Stimulated activated naive B cell treated with anti-CD40 and anti-IgM and Interleukin-4, amounts not matched to agents 10 μg/mL and 1 μg/mL and 100 μg/mL, for 72 hours (primary cell): ENCODE data around the gene MYO5C.

Experiments used
- ATAC-seq, 2 donors: fragments of 150-1000 bp; cut with Tn5 transposase; replicated peaks; 2 replicates each; pipeline ENCODE4 v1.10.0; 2021; ENCODE audit warnings: moderate library complexity in 1 of 2
- DNase-seq: peaks from one replicate; pipeline ENCODE4 v3.0.0; 2021
- H3K27ac Mint-ChIP-seq: one replicate; pipeline ENCODE4 v1.8.0; 2022; ENCODE audit warnings: mild to moderate bottlenecking, mixed read lengths
- H3K27me3 Mint-ChIP-seq, 2 donors: one replicate each; pipeline ENCODE4 v1.8.0; 2022; ENCODE audit warnings: mixed read lengths in 2 of 2
- H3K36me3 Mint-ChIP-seq, 2 donors: one replicate each; pipeline ENCODE4 v1.8.0; 2022; ENCODE audit warnings: mixed read lengths in 2 of 2, mild to moderate bottlenecking in 1 of 2
- H3K4me1 Mint-ChIP-seq, 2 donors: one replicate each; pipeline ENCODE4 v1.8.0; 2022; ENCODE audit warnings: mixed read lengths in 2 of 2, mild to moderate bottlenecking in 1 of 2
- H3K4me3 Mint-ChIP-seq, 2 donors: one replicate each; pipeline ENCODE4 v1.8.0; 2022; ENCODE audit warnings: mild to moderate bottlenecking in 2 of 2, mixed read lengths in 2 of 2, moderate library complexity in 1 of 2
- H3K9me3 Mint-ChIP-seq, 2 donors: one replicate each; pipeline ENCODE4 v1.8.0; 2022; ENCODE audit warnings: mixed read lengths in 2 of 2, mild to moderate bottlenecking in 1 of 2

MYO5C gene

DNA sequence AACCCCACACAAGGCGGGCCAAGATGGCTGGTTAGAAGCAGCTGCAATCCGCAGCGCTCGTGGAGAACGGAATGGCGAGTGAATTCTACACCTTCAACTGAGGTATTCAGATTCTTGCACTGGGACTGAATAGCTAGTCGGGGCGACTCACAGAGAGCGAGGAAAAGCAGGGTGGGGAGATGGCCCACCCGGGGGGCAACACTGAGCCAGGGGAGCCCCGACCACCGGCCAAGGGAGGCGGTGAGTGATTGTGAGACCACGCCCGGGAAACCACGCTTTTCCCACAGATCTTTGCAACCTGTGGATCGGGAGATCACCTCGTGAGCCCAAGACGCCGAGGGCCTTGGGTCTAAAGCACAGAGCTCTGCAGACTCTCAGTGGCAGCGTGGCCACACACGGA lies 132.7 kb downstream of the MYO5C start:
- peaks cover 32 to 41% of the 10 kb centered on the region in 2 donors for H3K4me1 Mint-ChIP-seq
- H3K4me3 Mint-ChIP-seq: no peak overlapping the region
- H3K36me3 Mint-ChIP-seq: peaks cover 25 to 31% of the 10 kb centered on the region in 2 donors
- no peaks in the 10 kb centered on the region for H3K9me3 Mint-ChIP-seq
- H3K27me3 Mint-ChIP-seq: no peaks in the 10 kb centered on the region
- DNase-seq (no peak), ATAC-seq (no peak)
- no peak overlapping the region for H3K27ac Mint-ChIP-seq

DNA sequence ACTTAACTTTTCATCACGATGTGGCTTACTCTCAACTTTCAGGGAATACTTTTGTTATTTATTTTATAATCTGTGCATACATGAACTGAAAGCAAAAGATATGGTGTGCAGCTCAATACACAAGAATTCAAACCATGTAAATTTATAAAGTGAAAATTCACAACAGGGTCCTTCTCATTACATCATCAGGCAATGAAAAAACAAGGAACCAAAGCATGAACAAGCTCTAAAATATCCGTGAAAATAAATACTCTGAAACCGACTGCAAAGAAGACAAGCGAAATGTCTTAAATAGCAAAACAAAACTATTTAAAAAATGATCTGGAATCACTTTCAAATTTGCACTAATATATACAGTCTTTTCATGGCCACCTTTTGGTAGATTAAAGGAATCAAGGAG lies 133.3 kb downstream of the MYO5C start:
- H3K4me1 Mint-ChIP-seq: peaks cover 31 to 37% of the 10 kb centered on the region in 2 donors
- H3K36me3 Mint-ChIP-seq: peaks cover 25 to 31% of the 10 kb centered on the region in 2 donors
- no peak overlapping the region for H3K4me3 Mint-ChIP-seq

DNA sequence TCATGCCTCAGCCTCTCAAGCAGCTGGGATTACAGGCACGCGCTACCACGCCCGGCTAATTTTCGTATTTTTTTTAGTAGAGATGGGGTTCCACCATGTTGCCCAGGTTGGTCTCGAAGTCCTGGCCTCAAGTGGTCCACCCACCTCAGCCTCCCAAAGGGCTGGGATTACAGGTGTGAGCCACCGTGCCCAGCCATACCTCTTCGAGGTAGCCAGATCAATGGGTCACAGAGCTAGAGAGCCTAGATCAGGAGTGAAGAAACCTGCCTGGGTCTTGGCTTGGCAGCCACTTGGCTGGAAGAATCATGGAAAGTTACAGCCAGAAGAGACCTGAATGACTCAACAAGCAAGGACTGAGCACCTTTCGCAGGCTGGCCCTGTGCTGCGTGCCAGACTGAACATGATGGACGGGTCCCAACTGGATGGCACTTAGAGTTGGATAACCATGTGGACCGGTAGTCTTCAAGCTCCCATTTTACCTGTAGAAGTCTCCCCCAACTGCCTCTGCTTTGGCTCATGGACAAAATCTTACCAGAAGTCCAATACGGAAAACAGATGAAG lies 134.1 kb downstream of the MYO5C start:
- ATAC-seq: no peak
- Mint-ChIP-seq H3K4me3 (no peak overlapping the region), H3K27ac (no peak overlapping the region), H3K9me3 (no peaks in the 10 kb centered on the region), H3K36me3 (peaks cover 25 to 31% of the 10 kb centered on the region in 2 donors), H3K27me3 (no peaks in the 10 kb centered on the region), H3K4me1 (peaks cover 26 to 29% of the 10 kb centered on the region in 2 donors)
- no peak for DNase-seq

More for the DNA sequence above, 133.3 kb downstream of the MYO5C start:
- H3K9me3 Mint-ChIP-seq: no peaks in the 10 kb centered on the region
- H3K27ac Mint-ChIP-seq: no peak overlapping the region
- DNase-seq: no peak
- ATAC-seq: no peak
- H3K27me3 Mint-ChIP-seq: no peaks in the 10 kb centered on the region

DNA sequence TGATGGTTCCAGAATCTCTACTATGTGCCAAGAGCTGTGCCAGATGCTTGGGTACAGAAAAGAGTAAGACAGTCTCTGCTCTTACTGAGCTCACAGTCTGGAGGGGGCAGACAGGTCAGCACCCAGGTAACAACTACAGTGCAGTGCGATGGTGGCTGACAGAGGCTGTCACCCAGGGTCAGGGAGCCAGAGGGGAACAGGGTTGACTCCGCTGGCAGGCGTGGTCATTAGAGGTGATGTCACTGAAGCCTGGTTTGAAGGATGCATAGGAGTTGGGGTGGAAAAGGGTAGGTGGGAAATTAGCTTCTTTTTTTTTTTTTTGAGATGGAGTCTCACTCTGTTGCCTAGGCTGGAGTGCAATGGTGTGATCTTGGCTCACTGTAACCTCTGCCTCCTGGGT lies 136.0 kb downstream of the MYO5C start:
- H3K4me1 Mint-ChIP-seq: peaks cover 11 to 14% of the 10 kb centered on the region in 2 donors
- no peak overlapping the region for H3K27ac Mint-ChIP-seq
- H3K4me3 Mint-ChIP-seq: no peak overlapping the region
- no peak for ATAC-seq
- H3K36me3 Mint-ChIP-seq: peaks cover 25 to 31% of the 10 kb centered on the region in 2 donors
- DNase-seq: no peak
- no peaks in the 10 kb centered on the region for H3K27me3 Mint-ChIP-seq
- no peaks in the 10 kb centered on the region for H3K9me3 Mint-ChIP-seq

DNA sequence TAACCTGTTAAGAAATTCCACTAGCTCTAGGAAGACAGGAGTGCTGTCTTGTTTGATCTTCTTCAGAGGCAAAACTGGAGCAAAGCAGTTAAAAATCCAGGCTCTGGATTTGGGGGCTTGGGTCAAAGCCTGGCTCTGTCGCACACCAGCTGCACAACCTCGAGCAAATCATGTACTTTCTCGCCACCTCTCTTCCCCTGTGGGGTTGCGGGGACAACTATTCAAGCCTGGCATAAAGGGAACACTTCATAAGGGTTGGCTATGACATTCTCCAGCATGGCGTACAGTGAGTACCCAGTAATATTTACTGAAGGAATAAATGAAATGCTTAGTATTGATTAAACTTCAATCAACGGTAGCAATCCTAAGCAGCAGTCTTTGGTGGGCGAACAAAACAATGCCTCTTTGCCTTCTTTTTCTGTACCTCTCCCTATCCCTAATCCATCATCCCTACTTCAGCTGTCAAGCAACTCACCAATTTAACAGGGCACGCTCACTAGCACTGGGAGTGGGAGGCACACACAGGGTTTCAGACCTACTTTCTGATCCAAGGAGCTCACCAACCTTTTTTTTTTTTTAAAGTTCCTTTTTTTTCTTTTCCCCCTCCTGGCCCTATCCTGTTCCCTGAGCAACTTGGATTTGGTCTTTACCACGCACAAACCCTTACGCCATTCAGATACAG lies 137.4 kb downstream of the MYO5C start:
- no peak for DNase-seq
- ATAC-seq: no peak
- Mint-ChIP-seq H3K4me1 (peaks cover 1 to 12% of the 10 kb centered on the region in 2 donors), H3K36me3 (peaks cover 28 to 34% of the 10 kb centered on the region in 2 donors), H3K9me3 (no peaks in the 10 kb centered on the region), H3K4me3 (no peak overlapping the region), H3K27me3 (no peaks in the 10 kb centered on the region), H3K27ac (no peak overlapping the region)

DNA sequence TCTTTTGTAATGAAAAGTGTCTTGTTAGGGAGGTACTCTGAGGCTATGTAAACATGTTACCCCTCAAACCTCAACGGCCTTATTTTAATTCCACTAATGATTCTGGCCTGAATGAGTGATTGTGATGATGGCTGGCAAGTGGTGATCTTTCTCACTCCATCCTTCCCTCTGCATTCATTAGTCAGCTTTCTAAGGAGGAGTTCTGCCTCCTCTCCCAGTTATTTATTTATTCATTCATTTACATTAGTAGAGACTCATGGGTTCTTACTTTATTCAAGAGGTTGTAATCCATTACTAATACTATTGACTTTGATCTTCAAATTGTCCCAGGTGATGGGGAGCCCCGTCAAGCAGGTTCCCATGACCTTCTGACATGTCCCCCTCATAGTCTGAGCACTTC lies 139.7 kb downstream of the MYO5C start:
- no peak overlapping the region for H3K27ac Mint-ChIP-seq

DNA sequence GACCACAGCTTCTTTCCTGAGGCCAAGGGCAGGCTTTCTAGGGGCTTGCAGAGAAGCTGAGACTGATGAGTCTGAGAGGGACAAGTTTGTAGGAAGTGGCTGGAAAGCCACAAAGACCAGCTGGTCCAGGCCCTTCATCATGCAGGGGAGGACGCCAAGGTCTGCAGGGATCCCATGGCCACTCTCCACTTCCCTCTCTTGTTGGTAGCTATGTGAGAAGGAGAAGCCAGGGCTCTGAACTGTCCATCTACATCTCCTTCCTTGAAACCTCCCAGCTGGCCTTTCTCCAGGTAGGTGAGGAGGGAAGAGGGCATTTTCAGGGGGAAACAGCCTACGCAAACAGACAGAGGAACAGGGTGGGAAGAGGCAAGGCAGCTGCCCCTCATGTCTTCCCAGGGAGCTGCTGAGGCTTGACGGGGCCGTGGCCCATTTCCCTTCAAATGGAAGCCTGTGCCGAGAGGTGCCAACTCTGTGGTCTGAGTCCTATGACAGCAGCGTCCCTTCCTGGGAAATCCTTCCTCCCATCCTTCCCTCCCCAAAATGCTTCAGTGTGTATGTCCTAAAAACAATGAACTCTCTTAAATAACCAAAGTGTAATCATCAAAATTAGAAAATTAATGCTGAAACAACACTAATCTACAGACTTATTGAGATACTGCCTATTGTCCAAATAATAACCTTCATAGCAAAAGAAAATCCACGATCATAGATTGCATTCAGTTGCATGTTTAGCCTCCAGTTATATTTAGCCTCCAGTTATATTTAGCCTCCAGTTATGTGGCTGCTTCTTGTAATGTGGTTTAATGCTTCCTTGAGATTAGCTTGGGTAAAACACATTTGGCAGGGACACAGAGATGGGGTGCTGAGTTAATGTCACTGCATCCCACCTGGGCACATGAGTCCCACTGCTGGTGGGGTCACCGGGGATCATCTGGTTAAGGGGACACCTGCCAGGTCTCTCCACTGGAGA lies 140.4 kb downstream of the MYO5C start:
- H3K27me3 Mint-ChIP-seq: no peaks in the 10 kb centered on the region
- peaks cover 6 to 17% of the 10 kb centered on the region in 2 donors for H3K4me1 Mint-ChIP-seq
- no peak overlapping the region for H3K4me3 Mint-ChIP-seq
- peaks cover 26 to 43% of the 10 kb centered on the region in 2 donors for H3K36me3 Mint-ChIP-seq
- DNase-seq (no peak), ATAC-seq (no peak)
- H3K9me3 Mint-ChIP-seq: no peaks in the 10 kb centered on the region
- H3K27ac Mint-ChIP-seq: peak overlapping the region; percentile 59

More for the DNA sequence above, 139.7 kb downstream of the MYO5C start:
- Mint-ChIP-seq H3K4me1 (peaks cover 6 to 15% of the 10 kb centered on the region in 2 donors), H3K36me3 (peaks cover 22 to 38% of the 10 kb centered on the region in 2 donors), H3K4me3 (no peak overlapping the region), H3K27me3 (no peaks in the 10 kb centered on the region), H3K9me3 (no peaks in the 10 kb centered on the region)
- ATAC-seq (no peak), DNase-seq (no peak)

DNA sequence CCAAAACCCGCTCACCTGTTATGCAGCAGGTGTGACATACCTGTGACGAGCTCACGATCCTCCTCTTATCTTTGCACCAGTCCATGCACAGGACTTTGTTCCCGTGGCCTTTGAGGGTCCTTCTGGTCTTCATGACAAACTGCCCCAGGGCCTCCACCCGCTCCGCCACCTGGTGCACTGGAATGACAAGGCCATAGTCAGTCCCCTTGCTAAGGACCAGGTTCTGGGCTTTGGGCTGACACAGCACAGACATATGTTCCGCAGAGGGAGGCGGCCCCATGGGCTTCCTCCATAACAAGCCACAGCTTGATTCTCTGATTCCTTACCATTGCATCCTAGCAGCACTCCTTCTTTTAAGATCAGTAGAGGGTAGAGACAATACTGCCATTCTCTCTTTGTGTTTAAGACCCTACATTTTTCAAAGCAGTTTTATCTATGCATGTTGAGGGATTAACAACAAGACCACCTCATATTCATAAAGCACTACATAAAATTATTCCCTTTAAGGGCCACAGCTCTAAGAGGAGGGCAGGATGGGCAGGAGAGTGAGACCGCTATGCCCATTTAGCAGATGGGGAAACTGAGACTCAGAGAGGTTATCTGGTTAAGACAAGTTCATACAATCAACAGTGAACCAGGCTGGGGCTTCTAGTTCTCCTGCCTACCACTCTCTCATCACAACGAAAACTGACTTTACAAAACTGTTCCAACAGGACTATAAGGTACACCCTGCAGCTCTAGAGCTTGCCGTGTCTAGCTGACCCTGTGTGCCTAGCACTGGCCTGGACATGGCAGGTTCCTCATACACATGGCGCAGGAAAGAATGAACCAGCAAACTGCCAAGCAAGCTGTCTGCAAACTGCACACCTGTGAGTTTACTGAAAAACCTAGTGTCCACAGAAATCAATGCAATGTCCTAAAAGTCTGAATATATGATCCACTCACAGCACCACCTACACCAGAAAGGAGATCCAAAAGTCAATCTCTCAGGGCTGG lies 141.4 kb downstream of the MYO5C start:
- Mint-ChIP-seq H3K27ac (peak overlapping the region; percentile 14), H3K9me3 (no peaks in the 10 kb centered on the region), H3K4me1 (peaks cover 6 to 14% of the 10 kb centered on the region in 2 donors), H3K27me3 (no peaks in the 10 kb centered on the region), H3K4me3 (no peak overlapping the region), H3K36me3 (peaks cover 28 to 46% of the 10 kb centered on the region in 2 donors)
- DNase-seq (no peak), ATAC-seq (no peak)

DNA sequence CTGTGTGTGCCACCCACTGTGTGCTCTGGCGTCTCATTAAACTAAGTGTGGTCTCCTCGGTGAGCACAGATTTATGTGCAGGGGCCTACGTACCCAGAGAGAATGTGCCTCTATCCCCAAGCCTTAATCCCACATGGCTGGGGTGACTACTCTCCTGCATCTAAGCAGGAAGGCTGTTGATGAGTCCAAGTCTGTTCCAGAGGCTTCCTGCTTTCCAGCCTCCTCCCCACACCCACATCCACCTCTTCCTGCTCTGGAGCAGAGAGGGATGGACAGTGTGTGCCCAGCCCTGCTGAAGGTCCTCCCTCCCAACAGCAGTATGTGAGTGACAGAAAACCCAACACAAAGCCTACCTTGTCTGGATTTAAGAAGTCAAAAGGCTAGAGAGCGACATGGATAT lies 144.3 kb downstream of the MYO5C start:
- Mint-ChIP-seq H3K9me3 (no peaks in the 10 kb centered on the region), H3K4me1 (peaks cover 6 to 10% of the 10 kb centered on the region in 2 donors)
- no peak for DNase-seq

DNA sequence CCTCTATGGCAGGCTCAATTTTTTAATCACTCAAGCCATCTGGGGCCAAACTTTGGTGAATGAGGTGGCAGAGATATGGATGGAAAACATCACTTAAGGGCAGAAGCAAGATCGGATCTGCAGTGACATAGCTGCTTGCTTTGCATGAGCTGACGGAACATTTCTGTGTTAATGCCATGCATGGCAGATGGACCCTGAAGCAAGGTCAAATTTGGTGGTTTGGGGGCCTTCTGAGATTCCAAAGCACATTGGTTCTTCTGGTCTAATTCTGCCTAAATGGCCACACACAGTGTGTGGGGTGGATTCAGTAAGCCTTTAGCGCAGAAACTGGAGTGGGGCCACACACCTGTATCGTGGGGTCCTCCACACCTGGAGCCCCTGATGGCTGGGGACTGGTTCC lies 144.7 kb downstream of the MYO5C start:
- Mint-ChIP-seq H3K9me3 (no peaks in the 10 kb centered on the region), H3K27me3 (no peaks in the 10 kb centered on the region), H3K4me1 (peaks cover 6 to 9% of the 10 kb centered on the region in 2 donors), H3K36me3 (peaks cover 34 to 50% of the 10 kb centered on the region in 2 donors), H3K4me3 (no peak overlapping the region), H3K27ac (peak overlapping the region; percentile 88)
- ATAC-seq (peak; percentile 52 to 68), DNase-seq (no peak)

More for the DNA sequence above, 144.3 kb downstream of the MYO5C start:
- Mint-ChIP-seq H3K27ac (peak overlapping the region; percentile 37), H3K27me3 (no peaks in the 10 kb centered on the region), H3K4me3 (no peak overlapping the region), H3K36me3 (peaks cover 33 to 47% of the 10 kb centered on the region in 2 donors)
- no peak for ATAC-seq

DNA sequence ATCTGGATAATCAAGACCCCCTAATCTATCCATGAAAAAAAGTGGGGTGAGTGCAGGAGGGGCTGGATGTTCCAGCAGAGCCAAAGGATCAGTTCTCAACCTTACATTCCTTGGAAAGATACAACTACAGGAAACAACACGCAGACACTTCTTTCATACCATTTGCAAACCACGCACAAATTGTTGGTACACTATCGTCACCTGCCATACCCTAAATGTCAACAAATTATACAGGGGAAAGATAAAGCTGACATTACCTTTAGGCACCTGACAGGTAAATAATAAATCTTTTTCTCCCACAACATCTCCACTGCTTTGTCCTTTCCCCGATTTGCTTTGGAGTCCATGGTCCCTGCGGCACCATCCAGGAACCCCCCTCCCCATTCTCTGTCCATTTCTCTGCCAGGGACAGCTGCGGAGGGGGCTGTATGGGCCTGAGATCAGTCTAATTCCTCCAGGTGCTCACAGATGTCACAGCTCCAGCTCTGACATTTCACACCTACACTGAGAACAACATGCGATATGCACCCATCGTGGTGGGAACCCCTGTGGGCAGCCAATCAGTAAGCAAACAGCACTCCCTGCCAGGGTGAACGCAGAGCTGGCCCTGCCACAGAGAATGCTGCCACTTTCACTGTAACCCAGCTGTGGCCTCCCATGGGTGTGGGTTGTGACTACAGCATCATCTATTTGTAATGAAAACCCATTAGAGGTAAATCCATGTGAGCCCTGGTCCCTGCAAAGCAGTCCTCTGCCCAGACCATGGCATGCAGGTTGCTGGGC lies 145.4 kb downstream of the MYO5C start:
- no peaks in the 10 kb centered on the region for H3K9me3 Mint-ChIP-seq
- DNase-seq (no peak), ATAC-seq (peak; percentile 33 to 66)
- peaks cover 38 to 54% of the 10 kb centered on the region in 2 donors for H3K36me3 Mint-ChIP-seq
- H3K4me3 Mint-ChIP-seq: no peak overlapping the region
- peaks cover 6% of the 10 kb centered on the region in 2 donors for H3K4me1 Mint-ChIP-seq
- H3K27me3 Mint-ChIP-seq: no peaks in the 10 kb centered on the region
- peak overlapping the region; percentile 88 for H3K27ac Mint-ChIP-seq

DNA sequence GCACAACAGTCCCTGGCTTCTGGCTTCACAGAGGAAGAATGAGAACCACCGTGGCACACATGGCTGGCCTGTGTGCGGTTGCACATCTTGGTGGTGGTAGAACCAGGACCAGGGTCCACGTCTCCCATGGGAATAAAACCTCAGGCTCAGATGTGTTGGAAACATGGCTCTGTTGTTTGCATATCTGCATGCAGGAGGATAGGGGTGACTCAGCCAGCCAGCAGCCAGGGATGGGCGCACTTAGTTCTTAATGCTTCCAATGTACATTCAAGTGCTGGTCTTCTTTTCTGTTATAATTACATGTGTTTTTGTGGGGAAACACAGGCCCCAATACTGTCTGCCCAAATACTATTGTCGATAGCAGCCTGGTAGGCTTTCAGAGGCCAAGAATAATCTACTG lies 147.2 kb downstream of the MYO5C start:
- Mint-ChIP-seq H3K36me3 (peaks cover 39 to 57% of the 10 kb centered on the region in 2 donors), H3K9me3 (no peaks in the 10 kb centered on the region), H3K4me3 (no peak overlapping the region), H3K27ac (peak overlapping the region; percentile 71), H3K27me3 (no peaks in the 10 kb centered on the region), H3K4me1 (peaks cover 6% of the 10 kb centered on the region in 2 donors)
- no peak for ATAC-seq
- DNase-seq: no peak

DNA sequence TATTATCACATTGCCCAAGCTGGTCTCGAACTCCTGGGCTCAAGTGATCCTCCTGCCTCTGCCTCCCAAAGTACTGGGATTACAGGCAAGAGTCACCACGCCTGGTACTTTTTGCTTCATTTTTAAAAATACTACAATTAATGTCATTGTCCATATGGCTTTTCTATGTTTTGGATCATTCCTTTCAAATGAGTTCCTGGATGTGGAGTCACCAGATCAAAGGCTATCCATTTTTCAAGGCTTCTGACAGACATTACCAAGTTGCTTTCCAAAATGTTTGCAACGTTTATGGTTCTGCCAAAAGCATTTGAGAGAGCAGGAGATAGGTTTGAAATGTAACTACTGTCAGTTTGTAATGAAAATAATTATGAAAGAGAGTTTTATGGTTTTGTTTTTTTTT lies 148.8 kb downstream of the MYO5C start:
- Mint-ChIP-seq H3K27ac (no peak overlapping the region), H3K27me3 (no peaks in the 10 kb centered on the region), H3K36me3 (peaks cover 37 to 48% of the 10 kb centered on the region in 2 donors), H3K4me3 (no peak overlapping the region), H3K9me3 (no peaks in the 10 kb centered on the region), H3K4me1 (peaks cover 6% of the 10 kb centered on the region in 2 donors)
- ATAC-seq (no peak), DNase-seq (no peak)
